Amniotic stem cell (primary cell): ENCODE measurements around the gene CDH13.

Experiments used
- DNase-seq: peaks from one replicate; lab custom pipeline; 2025; lab: John Stamatoyannopoulos, UW

Gene CDH13

DNA sequence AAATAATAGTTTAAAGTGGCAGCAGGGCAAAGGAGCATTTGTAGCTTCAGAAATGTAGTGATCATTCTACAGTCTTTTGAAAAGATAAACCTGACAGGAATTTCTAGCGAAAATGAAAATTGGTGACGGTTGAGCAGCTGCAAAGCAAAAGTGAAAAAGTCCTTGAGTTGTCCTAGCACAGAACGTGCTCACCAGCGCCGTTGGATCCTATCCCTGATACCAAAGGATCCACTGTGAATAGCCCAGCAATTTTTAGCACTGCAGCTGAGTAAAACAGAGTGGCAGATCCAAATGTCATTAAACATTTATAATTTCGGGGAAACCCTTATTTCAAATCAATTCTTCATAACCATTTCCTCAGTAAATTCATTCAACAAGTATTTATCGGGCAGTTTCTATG, 727.2 kb downstream of the CDH13 start:
- DNase-seq, result no peak

DNA sequence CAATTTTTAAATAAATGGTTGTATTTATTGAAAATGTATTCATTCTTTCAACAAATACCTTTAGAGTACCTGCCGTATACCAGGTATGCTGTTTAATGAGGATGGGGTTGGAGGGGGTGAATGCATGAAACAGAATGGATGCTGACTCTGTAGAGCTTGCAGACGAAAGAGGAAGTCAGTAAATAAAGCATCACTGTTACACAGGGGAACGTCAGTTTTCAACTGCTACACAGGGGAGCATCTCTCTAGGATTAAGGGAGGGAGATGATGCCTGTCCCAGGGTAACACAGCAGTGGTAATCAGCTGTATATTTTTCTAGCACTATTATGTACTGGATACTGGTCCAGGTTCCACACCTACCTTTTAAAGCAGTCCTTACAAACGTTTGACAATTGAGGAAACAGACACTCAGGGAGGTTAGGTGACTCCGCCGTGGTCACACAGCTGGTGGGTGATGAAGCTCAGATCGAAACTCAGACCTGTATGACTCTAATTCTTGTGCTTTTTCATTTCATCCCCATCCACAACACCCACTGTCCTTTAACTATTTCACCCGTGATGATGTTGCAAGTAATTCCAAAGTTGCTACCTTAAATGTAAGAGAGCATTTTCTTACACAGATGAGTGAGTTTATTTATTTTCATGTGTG, 728.9 kb downstream of the CDH13 start:
- DNase-seq, result no peak

DNA sequence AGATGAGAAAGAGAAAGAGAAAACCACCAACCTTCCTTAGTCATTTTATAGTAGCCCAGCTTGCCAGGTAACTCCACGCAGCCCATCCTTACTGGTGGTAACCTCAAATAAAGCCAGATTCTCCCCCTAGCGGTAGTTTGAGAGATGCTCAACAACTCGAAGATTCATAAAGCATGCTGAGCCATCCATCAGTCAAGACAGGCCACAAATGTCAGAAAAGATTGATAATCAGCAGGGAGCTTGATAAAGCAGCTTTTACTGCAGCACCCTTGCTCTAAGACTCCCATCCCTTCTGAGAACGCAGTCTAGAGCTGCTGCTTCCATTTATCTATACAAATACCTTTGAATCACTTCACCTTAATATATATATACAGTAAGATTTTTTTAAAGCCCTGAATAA, 729.5 kb downstream of the CDH13 start:
- peak; percentile 60 for DNase-seq

DNA sequence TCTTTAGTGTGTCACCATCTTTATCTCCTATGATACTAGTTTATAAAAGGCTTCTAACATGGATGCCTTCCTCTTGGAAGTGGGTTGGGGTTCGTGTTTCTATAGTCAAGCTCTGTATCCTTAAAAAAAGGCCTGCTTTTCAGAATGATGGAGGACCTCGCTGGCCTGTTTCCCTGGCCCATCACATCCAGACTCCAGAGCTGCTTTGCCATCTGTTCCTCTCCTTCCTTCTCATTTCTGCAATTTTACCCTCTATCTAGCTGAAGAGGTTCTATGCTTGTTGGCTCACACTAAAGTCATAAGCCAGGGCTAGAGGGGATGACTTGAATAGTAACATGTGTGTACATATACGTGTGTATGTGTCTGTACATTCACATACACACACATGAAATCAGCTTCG, 730.2 kb downstream of the CDH13 start:
- DNase-seq, result no peak

DNA sequence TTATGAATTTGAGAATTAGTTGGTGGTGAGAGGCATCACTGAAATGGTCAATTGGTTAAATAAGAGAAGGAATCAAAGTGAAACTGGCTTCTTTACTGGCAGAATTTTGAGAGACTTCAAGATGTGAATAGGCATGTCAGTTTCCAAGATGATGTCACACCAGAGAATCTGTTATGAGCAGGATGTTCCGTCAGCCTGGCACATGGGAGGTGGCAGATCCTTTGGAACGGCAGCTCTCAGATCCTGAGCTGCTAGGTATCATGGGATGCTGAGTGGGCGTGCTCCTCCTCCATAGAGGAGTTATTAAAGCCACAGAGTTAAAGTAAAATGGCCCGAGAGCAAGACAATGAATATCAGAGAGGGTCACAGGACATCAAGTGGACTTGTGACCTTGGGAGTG, 736.8 kb downstream of the CDH13 start:
- no peak for DNase-seq

DNA sequence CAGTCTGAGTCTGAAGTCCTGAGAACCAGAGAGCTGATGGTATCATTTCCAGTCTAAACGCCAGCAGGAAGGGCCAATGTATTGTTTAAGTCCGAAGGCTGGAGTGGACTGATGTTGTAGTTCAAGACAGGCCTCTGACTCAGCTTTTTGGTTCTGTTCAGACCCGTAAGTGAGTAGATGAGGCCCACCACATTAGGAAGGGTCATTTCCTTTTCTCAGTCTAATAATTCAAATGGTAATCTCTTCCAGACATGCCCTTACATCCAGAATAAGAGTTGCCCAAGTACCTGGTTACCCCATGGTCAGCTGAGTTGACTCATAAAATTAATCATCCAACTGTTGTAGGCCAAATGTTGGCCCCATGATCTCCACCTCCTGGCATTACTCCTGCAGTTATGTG, 738.4 kb downstream of the CDH13 start:
- DNase-seq, result no peak

DNA sequence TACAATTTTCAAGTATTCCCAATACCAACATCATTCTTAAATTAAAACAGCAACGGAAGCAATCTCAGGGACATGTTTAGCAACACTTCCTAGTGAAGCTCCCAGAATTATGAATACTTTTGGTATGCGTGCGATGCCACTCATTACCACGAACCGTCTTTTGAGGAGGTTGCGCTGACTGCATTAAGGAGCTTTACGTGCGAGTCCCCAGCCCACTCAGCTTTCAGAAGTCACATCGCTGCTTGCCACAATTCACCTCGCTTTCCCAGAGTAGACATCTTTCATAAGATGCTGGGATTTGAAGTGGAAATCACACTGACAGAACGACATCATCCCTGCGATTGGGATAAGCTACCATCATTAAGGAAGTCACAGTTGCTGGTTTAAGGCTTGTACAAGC, 739.5 kb downstream of the CDH13 start:
- DNase-seq, result no peak

DNA sequence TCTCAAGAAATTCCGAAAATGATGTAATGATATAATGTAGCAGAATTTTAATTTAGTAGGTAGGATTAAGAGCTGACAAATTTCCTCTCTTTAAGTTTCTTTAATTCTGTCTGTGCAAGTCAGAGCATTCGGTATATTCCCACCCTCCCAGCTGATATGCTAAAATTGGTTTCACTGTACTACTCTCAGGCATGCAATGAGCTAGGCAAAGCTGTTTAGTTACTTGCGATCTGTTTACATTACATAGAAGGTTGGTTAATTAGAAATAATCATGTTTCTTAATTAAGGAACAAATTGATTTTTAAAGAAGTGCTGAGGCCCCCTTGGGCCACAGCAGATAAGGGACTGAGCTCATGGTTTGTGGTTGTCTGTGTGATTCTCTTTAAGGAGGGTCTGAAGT, 748.2 kb downstream of the CDH13 start:
- DNase-seq, result no peak

DNA sequence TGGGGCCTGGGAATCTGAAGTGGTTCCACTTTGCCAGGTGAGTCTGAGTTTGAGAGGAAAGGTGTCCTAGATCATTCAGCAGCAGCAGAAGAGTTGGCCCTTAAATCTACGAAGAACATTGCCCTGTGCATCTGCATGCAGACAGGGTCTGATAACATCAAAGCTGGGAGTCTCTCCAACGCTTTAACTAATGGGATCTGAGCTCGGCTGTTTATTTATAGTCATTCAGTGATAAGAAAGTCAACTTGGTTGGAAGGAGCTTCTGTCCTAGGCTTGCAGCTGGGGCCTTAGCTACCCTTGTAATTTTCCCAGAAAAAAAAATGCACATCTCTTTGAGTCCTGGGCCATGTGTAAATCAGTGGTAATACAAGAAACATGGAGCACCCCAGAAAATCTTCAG, 763.0 kb downstream of the CDH13 start:
- DNase-seq, result no peak

DNA sequence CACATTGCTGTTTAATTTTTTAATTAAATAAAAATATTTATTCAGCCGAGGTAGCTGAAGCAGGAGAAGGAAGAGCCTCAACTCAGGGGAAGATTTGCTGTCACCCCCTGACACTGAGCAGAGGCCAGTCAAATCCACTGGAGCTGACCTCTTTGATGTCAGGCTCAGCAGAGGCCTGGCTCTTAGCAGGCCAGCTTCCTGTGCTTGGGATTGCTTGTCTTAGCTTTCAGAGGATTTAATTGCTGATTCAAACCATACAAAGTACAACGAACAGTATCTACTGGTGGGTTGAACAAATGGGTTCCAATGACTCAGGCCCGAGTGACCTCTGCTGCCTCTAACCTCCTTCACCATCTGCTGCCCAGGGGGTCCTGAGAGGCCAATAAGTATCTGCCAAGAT, 764.0 kb downstream of the CDH13 start:
- DNase-seq, result no peak

DNA sequence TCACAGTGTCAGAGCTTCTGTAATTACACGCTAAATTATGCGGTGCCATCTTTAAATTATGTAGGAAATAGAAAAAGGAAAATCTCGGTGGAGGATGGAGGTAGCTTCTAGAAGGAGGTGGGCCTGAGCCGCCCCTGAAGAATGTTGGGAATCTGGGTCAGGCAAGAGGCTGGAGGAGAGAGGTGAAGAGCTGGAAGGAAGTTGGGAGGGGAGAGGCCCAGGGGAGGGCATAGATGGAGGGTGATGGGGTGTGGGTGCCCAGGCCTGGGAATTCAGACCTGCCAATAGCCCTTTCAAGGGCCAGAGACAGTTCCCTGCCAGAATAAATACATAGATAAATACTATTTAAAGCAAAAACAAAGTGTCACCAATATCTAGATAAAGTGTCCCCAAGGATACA, 766.0 kb downstream of the CDH13 start:
- DNase-seq, result no peak

DNA sequence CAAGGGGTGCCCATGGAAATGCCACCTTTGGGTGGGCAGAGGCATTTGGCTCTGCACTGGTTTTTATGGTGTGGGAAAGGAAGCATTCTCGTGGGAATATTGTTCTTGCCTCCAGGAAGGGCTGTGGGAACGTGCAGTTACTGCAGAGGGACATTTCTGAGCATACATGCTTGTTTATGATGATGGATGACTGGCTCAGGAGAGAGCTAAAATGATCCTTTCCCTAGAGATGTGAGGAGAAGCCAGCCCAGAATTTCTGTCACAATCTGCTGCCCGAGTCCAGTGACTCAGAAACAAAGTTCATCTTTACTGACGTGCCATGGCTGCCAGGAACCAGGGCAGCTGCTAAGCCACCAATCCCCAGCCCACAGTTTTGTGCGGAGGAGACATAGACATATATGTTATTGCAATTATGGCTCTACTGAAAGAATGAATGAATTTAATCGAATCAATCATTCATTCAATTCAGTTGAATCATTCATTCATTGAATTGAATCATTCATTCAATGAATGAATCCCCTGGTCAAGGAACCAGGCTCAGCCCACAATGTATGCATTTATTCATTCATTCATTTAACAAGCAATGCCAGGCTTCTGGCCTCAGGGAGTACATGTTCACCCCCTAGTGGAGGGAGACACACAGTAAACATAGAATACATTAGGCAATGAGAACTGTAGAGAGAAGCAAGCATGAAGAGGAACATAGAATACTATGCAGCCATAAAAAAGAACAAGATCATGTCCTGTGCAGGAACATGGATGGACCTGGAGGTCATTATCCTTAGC, 766.6 kb downstream of the CDH13 start:
- no peak for DNase-seq

DNA sequence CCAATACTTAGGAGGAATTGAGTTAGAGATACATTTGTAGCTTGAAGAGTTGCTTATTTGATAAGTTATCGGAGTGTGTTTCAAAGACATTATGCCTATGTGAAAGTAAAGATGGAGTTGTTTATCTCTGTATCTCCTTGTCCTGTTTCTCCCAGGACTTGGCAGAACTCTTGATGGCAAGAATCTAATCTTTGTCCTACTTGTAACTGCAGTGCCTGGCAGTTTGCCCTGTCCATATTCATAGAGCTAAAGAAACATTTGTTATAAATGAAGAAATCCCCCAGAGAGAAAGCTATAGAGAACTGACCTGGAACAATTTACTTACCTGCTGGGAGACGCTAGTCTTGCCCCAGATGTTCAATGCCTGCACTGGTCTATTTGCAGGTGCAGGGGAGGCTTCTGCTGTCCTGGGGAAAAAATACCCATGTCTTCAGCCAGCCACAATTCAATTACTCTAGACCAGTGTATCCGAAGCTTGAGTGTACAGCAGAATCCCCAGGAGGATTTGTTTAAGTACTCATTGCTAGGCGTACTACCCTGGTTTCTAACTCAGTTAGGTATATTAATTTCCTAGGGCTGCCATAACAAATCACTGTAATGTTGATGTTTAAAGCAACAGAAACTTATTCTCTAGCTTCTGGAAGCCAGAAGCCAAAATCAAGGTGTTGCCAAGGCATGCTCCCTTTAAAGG, 771.0 kb downstream of the CDH13 start:
- DNase-seq, result no peak

DNA sequence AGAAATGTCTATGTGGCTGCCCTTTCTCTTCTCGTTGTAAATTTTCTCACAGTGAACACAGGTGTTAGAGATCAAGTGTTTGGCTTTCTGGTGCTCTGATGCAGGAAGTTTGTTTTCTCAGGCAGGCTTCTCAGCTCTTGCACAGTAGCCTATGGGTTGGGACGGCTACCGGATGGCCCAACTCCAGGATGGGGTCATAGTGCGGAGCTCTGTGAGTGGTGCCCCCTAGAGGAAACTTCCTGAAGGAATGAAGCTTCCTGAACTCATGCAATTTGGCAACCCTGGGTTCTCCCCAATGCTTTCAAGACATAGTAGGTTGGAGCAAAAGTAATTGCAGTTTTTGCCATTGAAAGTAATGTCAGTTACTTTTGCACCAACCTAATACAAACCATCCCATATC, 773.5 kb downstream of the CDH13 start:
- DNase-seq, result no peak

DNA sequence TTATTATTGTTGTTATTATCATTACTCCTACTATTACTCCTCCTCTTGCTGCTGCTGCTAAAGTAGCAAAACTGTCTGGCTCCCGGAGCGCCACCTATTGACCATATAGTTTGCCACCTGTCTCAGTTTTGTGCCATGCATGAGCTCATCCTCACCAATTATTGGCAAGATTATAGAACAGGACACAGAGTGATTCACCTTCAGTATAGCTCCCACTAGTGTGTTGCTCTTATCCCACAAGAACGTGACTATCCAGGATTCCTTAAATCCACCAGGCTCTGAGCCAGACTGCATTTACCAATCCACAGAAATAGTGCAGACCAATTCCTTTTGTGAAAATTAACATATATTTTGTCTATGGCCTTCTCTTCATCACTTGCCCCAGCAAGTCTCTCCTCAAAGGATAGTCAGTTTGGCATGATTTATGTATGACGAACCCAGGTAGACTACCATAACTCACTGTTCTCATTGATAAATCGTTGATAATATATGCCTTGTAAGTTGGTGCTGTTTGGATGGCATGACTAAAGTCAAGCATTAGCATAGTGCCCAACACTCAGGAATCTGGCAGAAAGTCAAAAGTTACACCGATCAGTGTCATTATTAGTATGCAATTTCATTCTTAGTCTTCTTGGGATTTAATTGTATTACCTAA, 775.5 kb downstream of the CDH13 start:
- DNase-seq, result no peak

DNA sequence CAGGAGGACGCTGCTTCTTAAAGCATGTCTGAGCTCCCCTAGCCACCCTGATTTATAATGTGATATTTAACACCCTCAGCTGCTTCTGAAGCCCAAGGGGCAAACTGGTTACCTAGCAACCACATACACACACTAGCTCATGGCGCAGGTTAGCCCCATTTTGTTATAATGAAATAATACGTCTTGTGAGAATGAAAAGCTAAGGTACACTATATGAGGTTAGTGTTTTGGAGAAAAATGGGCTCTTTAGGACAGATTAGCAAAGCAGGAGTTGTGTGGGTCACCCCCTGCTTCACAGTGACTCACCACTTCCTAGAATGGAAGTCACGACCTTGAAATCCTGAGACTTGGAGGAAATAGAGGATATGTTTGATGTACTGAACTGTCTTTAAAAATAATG, 776.2 kb downstream of the CDH13 start:
- DNase-seq, result no peak

DNA sequence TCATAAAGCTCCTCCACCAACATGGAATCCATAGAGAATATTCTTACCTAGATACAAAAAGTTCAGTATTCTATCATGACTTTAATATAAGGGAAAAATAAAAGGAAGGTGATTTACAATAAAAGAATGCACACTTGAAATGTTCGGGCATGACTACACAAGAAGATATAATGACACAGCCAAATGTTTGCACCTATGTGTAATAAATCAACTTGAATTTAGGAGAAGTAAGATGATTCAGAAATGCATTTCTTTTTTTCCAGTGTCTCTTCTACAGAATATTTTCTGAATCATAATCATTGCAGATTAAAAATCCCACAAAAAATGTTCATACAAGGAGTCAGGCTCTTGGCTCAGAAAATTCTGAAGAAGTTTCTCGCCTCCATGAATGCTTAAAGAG, 777.0 kb downstream of the CDH13 start:
- DNase-seq, result no peak

DNA sequence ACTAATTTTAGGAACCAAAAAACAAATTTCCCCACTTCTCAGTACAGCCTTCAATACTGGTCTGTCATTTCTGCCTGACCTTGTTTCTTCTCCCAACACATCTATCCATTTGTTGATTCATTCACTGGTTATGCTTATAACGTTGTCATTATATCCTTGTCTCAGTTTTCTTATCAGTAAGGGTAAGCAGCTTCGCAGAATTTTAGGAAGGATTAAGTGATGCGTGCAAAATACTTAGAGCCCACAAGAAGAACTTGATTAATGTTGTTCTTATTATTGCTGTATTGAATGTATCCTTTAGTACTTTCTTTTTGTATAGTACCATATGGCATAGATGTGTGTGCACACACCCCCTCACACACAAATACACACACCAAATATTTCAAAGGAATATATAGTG, 777.5 kb downstream of the CDH13 start:
- DNase-seq, result no peak

DNA sequence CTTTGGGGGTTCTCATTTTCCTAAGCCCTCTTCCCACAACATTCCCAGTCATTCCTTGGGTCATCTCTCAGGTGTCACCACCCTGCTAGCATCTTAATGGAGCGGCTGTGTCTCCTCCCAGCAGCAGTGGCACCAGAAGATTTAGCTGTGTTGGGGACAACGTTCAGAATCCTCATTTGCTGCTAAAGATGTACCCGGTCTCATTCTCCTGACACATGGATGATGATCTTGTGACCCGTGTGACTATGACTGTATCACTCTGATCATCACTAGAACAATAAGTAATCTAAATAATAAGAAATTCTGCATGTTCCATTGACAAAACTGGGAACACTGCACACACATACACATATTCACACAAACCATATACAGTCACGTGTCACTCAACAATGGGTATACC, 781.2 kb downstream of the CDH13 start:
- DNase-seq, result no peak

DNA sequence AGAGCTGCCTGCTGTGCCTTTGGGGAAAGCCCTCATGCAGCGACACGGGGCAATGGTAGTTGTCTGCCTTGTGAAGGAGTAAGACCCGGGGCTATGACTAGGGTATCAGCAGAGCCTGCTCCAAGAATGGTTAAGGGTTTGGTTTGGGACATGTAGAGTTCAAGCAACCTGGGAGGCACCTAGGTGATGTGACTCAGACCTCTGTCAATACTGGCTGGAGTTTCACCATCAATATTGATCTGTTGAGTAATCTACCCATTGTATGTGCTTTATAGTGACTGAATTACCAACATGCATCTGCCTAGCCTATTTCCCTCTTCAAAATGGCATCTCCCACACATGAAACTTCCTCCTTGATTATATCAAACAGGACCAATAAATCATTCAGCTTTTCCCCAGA, 782.6 kb downstream of the CDH13 start:
- DNase-seq, result no peak

DNA sequence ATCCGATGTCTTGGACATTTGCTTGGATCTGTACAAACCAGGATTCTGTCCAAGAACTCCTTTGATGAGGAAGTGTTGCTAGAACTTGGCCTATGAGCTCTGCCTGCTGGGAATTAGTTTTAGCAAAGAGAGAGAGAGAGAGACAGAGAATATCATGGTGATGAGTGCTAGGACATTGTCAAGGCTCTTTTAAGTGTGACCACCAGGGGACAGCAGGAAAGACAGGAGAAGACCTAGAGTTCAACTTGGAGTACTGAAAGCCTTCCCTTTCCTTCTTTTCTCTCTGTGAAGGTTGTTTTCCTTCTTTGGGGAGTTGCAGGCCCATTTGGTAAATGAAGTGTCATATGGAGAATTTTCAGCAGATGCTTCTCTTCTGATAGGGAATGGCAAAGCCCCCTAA, 791.8 kb downstream of the CDH13 start:
- DNase-seq, result no peak

DNA sequence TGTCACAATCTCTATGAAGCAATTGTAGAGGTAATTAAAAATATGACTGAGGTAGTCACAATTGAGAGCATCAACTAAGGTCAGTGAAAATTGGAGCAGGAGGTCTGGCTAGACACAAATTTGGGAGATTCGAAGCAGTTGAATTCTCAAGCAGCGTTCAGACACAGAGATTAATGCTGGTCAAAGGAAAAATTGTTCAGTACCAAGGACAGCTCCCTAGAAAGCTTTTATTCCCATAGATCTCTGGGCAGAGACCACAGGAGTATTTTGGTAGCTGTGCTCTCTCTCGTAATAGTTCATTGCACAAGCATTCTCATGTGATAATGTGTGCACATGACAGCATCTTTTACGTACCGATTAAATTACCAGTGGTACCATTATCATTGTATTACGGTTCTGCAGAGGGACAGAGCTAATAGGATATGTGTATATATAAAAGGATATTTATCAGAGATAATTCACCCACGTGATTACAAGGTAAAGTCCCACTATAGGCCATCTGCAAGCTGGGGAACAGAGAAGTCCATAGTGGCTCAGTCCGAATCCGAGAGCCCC, 793.5 kb downstream of the CDH13 start:
- peak; percentile 4 for DNase-seq

DNA sequence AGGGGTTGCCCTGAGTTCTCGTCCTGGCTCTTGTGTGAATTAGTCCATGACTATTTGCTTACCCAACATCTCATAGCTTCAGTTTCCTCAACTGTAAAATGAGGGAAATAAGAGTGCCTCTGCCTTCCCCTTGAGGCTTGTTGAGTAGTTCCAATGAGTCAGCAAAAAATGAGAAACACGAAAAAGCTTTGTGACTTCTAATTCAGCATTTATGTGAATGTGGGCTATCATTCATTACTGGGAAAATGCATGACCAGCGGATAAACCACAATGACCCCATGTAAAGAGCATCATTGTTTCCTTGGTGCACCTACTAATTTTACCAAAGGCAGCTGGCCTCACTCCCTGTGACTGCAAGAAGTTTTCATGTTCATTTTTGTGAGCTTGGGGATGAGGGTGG, 806.4 kb downstream of the CDH13 start:
- no peak for DNase-seq
